Heart left ventricle (tissue), 13 donors: Measurements from ENCODE around the gene NFIA.

Experiments used
- POLR2A ChIP-seq, 2 donors: fragments of 450-650 bp; IDR thresholded peaks; one replicate each; pipeline ENCODE4 v1.6.1; 2017; ENCODE audit warnings: antibody characterized with exemption in 2 of 2, mild to moderate bottlenecking in 2 of 2, moderate library complexity in 2 of 2
- TF ChIP-seq, protein P1 (sequence below), 12 donors: fragments of 200-600 bp; sonication (generic) in 4 of 12; IDR thresholded peaks; one replicate each; pipeline versions ENCODE4 v1.5.0 to v1.8.0; 2018 to 2022; ENCODE audit warnings: antibody characterized with exemption in 12 of 12, mild to moderate bottlenecking in 5 of 12
- donor health status: ischemic (EF 13 %, LVEDD 7.1; RV severe dilation, severe dysfunction).
- donor health status: DM: no; HTN: yes; CAD: no.
- donor health status: DM: no; HTN: no; CAD: no.
- donor health status: ischemic (EF 25% LVEDD 6.9; RV normal size, moderate dysfunction).
- donor health status: ischemic (EF 25% LVEDD 5.7; RV mildly dilated, moderate dysfunction).
- donor health status: ischemic (EF 35%, LVEDD 5.7; RV mildly dilated, moderate dysfunction).
- donor health status: nonischemic (EF 11% LVEDD 7.7; RV severe dilation, severe dysfunction).
- donor health status: DM: yes; HTN: yes; CAD: no.
- donor health status: PGD.
- donor health status: ischemic (EF 29% LVEDD 5.4; RV normal size, mild dysfunction).
- donor health status: nonischemic (EF 23%, LVEDD 6.1; RV moderate dilation, normal function).

DNA sequence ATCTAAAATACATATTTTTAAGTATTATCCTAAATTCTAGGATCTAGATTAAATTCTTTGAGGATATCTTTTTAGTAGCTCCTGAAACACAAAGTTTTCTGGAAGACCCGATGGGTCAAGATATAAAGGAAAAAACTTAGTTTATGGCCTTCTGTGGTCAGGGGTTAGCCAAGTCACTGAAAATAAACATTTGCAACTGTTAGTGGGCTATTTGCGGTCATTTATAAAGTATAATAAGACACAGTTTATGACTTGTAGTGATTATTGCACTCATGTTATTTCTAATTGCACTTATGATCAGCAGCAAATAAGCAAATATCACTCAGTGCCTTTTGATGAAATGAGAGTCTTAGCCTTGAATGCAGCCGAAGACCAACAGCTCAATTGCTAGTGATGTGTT is 183.3 kb downstream of the NFIA start:
- TF ChIP-seq, protein P1, sequence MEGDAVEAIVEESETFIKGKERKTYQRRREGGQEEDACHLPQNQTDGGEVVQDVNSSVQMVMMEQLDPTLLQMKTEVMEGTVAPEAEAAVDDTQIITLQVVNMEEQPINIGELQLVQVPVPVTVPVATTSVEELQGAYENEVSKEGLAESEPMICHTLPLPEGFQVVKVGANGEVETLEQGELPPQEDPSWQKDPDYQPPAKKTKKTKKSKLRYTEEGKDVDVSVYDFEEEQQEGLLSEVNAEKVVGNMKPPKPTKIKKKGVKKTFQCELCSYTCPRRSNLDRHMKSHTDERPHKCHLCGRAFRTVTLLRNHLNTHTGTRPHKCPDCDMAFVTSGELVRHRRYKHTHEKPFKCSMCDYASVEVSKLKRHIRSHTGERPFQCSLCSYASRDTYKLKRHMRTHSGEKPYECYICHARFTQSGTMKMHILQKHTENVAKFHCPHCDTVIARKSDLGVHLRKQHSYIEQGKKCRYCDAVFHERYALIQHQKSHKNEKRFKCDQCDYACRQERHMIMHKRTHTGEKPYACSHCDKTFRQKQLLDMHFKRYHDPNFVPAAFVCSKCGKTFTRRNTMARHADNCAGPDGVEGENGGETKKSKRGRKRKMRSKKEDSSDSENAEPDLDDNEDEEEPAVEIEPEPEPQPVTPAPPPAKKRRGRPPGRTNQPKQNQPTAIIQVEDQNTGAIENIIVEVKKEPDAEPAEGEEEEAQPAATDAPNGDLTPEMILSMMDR (IDR thresholded peaks at IDR 0.05) = no peak
- no peak for TF ChIP-seq POLR2A (IDR thresholded peaks at IDR 0.05)
